Peyer's patch (tissue), 4 donors: ENCODE data around the gene DENND11. TPM values are rescaled to one million over a fixed set of nuclear protein-coding genes. Genes with fewer than 3 reads are reported as not detected.

ENCODE experiments used
- DNase-seq, 3 donors: peaks; one replicate each; pipeline ENCODE4 v3.0.0-alpha.2; 2017 to 2019
- H3K27ac ChIP-seq, 4 donors: fragments of 200-600 bp; sonication (generic); one replicate each; pipeline ENCODE4 v1.5.1; 2016 to 2019
- H3K27me3 ChIP-seq, 2 donors: fragments of 200-600 bp; sonication (generic); one replicate each; pipeline ENCODE4 v1.5.1; 2019
- H3K36me3 ChIP-seq, 3 donors: fragments of 200-600 bp; sonication (generic); one replicate each; pipeline ENCODE4 v1.5.1; 2016 to 2019
- H3K4me1 ChIP-seq, 4 donors: fragments of 200-600 bp; sonication (generic); one replicate each; pipeline ENCODE4 v1.5.1; 2016 to 2019
- H3K4me3 ChIP-seq, 4 donors: fragments of 200-600 bp; sonication (generic); 1 replicate in 3 of 4; 2 replicates in 1 of 4; pipeline ENCODE4 v1.5.1; 2016 to 2019; ENCODE audit warnings: mild to moderate bottlenecking in 1 of 4
- H3K9me3 ChIP-seq, 4 donors: fragments of 200-600 bp; sonication (generic); one replicate each; pipeline ENCODE4 v1.5.1; 2016 to 2019; ENCODE audit warnings: mild to moderate bottlenecking in 1 of 4
- POLR2A ChIP-seq, 2 donors: fragments of 450-650 bp; IDR thresholded peaks; one replicate each; pipeline ENCODE4 v1.5.1; 2017; ENCODE audit warnings: antibody characterized with exemption in 2 of 2, mild to moderate bottlenecking in 2 of 2, moderate library complexity in 2 of 2
- total RNA-seq, 4 donors: library from RNA; depleted of rRNA; stranded (reverse); fragments of >200 nt; gene quantifications; one replicate each; pipeline ENCODE4 v1.1.0, GENCODE V29; 2016
- TF ChIP-seq, protein P1 (sequence below), 6 experiments: fragments of 450-650 bp in 4 of 6; fragments of 200-600 bp in 2 of 6; sonication (generic) in 1 of 6; IDR thresholded peaks; one replicate each; pipeline ENCODE4 v1.5.1; 2017 to 2019; ENCODE audit warnings: antibody characterized with exemption in 6 of 6, mild to moderate bottlenecking in 3 of 6, moderate library complexity in 1 of 6

DENND11 gene
- total RNA-seq, 4 donors from 2014 or later = 22.6 to 31.0 (median 26.4) TPM

DNA sequence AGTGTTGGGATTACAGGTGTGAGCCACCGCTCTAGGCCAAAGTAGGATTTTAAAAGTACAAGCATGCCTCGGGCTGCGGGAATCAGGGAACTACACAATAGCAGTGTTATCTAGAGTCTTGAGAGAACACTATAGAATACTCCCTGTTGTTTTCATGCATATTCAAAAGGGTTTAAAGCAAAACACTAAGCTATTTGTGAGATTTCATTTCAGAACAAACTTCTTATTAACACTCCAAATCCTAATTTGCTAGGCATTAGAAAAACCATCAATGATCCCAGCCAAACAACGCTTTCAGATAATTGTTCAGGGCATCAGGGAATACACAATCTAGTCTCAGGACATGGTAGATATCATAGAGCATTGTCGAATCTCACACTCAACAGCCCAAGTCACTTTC is 13.9 kb downstream of the DENND11 start:
- H3K36me3 ChIP-seq = peaks cover 0 to 12% (median 0%) of the 10 kb centered on the region in 3 donors
- no peaks in the 10 kb centered on the region for H3K4me1 ChIP-seq
- H3K4me3 ChIP-seq = no peak overlapping the region
- no peaks in the 10 kb centered on the region for H3K9me3 ChIP-seq
- DNase-seq = no peak
- H3K27me3 ChIP-seq = no peaks in the 10 kb centered on the region
- TF ChIP-seq, protein P1, sequence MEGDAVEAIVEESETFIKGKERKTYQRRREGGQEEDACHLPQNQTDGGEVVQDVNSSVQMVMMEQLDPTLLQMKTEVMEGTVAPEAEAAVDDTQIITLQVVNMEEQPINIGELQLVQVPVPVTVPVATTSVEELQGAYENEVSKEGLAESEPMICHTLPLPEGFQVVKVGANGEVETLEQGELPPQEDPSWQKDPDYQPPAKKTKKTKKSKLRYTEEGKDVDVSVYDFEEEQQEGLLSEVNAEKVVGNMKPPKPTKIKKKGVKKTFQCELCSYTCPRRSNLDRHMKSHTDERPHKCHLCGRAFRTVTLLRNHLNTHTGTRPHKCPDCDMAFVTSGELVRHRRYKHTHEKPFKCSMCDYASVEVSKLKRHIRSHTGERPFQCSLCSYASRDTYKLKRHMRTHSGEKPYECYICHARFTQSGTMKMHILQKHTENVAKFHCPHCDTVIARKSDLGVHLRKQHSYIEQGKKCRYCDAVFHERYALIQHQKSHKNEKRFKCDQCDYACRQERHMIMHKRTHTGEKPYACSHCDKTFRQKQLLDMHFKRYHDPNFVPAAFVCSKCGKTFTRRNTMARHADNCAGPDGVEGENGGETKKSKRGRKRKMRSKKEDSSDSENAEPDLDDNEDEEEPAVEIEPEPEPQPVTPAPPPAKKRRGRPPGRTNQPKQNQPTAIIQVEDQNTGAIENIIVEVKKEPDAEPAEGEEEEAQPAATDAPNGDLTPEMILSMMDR (IDR thresholded peaks at IDR 0.05) = no peak
- no peak overlapping the region for H3K27ac ChIP-seq

DNA sequence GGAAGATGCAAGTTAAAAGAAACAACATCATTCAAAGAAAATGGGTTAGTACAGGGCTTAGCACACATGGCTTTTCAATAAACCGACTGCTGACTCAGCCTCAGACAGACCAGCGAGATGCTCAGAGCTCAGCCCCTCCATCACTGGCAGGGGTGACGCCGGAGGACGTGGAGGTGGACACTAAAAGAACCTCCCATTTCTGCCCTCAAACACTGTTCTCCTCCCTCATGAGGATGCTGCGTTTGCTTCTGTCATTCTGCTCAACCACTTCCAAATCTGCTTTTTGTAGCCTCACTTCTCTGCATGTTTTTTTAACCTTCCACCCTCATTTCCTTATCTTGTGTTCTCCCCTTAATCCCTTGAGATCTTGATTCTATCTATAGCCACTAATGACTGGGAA is 15.3 kb downstream of the DENND11 start:
- Histone ChIP-seq H3K27ac (no peak overlapping the region), H3K36me3 (peaks cover 0 to 14% (median 0%) of the 10 kb centered on the region in 3 donors), H3K4me1 (no peaks in the 10 kb centered on the region), H3K4me3 (no peak overlapping the region), H3K27me3 (no peaks in the 10 kb centered on the region), H3K9me3 (no peaks in the 10 kb centered on the region)
- no peak for TF ChIP-seq POLR2A (IDR thresholded peaks at IDR 0.05)
- TF ChIP-seq, protein P1 (IDR thresholded peaks at IDR 0.05) = no peak
- no peak for DNase-seq

DNA sequence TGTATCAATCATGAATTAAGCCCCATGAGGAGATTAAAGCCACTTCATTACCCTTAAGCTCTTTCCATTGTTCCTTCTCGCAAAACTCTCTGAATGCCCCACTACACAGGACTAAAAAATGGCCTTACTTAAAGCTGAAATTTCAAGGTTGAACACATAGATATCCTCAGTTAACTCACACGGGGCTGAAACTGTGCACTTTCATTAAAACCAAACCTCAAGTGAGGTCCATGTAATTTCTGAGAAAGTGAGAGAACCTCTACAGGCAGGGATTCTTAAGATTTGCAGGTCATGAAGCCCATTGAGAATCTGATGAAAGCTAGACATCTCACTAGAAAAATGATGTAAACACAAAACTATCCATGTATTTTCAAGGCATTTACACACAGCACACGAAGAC is 15.9 kb downstream of the DENND11 start:
- Histone ChIP-seq H3K4me1 (no peaks in the 10 kb centered on the region), H3K36me3 (peaks cover 0 to 17% (median 0%) of the 10 kb centered on the region in 3 donors), H3K4me3 (no peak overlapping the region), H3K27ac (no peak overlapping the region), H3K9me3 (no peaks in the 10 kb centered on the region), H3K27me3 (no peaks in the 10 kb centered on the region)
- no peak for DNase-seq
- TF ChIP-seq, protein P1 (IDR thresholded peaks at IDR 0.05) = no peak
- no peak for TF ChIP-seq POLR2A (IDR thresholded peaks at IDR 0.05)

DNA sequence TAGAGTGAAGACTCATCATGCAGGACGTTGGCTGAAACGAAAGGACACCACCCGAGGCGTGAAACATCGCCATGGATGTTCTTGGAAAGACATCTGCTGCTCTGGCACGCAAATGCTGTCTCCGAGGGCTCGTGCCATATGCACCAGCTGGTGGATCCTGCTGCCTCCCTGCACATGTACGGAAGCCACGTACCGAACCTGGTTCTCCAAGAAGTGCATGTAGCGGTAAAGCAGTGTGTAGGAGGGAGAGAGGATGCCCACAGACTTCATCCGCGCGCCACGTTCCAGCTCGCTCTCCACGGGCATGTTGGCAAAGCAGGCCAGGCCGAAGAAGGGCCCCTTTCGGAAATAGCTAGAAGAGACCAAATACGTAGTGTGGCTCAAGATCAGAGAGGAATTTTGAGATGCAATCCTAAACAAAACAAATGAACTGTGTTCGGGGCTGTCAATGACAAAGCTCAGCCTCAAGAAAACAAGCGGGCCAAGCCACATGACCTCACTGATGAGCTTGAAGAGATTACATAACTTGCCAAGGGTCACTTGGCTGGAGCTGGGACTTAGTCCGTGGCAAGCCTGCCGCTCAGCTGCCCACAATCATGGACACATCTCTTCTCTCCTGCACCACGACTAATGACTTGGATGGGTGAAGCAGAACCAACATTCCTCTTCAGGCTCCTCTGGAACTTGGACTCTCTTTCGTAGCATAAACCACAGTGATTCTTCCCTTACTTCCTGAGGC is 16.5 kb downstream of the DENND11 start:
- TF ChIP-seq, protein P1 (IDR thresholded peaks at IDR 0.05) = no peak
- TF ChIP-seq POLR2A (IDR thresholded peaks at IDR 0.05) = no peak
- Histone ChIP-seq H3K36me3 (peaks cover 0 to 18% (median 0%) of the 10 kb centered on the region in 3 donors), H3K27ac (no peak overlapping the region), H3K4me3 (no peak overlapping the region), H3K4me1 (no peaks in the 10 kb centered on the region), H3K27me3 (no peaks in the 10 kb centered on the region), H3K9me3 (no peaks in the 10 kb centered on the region)
- DNase-seq = no peak

DNA sequence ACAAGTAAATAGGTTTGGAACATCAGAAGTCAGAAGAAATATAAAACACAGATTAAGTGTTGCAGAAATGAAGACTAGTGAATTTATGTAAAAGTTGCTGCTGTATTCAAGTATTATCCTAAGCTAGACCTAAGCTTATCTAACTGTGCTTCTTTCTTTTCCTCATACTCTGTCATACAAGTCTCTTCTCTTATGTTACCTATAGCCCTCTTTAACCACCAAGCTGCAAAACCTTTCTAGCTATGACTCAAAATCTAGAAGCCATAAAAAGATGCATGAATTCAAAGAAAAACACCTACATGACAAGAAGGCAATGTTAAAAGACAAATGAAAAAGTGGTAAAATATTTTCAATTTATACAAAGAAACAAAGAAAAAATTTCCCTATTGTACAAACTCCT is 23.0 kb downstream of the DENND11 start:
- Histone ChIP-seq H3K27me3 (no peaks in the 10 kb centered on the region), H3K4me3 (no peak overlapping the region), H3K9me3 (no peaks in the 10 kb centered on the region), H3K27ac (no peak overlapping the region), H3K36me3 (peaks cover 0 to 13% (median 0%) of the 10 kb centered on the region in 3 donors), H3K4me1 (no peaks in the 10 kb centered on the region)
- TF ChIP-seq POLR2A (IDR thresholded peaks at IDR 0.05) = no peak
- DNase-seq = no peak

DNA sequence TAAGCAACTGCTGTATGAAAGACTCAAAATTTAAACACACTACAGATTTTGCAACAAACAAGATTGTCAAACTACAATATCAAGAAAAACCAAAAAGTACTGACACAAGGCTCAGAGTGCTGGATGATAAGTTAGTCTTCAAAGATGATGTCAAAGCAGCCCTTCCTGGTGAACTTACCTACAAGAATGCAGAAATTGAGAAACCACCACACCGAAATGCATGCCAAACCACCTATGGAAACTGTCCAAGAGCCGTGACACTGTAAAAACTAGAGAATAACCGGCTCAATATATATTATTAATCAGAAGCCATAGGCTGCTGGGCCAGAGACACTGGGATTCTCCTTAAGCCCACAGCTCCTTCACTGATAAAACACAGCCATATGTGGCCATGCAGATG is 25.3 kb downstream of the DENND11 start:
- H3K4me1 ChIP-seq = no peaks in the 10 kb centered on the region
- H3K36me3 ChIP-seq = peaks cover 0 to 14% (median 0%) of the 10 kb centered on the region in 3 donors
- TF ChIP-seq, protein P1 (IDR thresholded peaks at IDR 0.05) = no peak
- no peak for TF ChIP-seq POLR2A (IDR thresholded peaks at IDR 0.05)
- no peak overlapping the region for H3K4me3 ChIP-seq
- H3K9me3 ChIP-seq = no peaks in the 10 kb centered on the region
- no peak for DNase-seq
- H3K27me3 ChIP-seq = no peaks in the 10 kb centered on the region
- no peak overlapping the region for H3K27ac ChIP-seq
